H9 (cell line): ENCODE measurements around the gene FCHSD2. TPM values are rescaled to one million over a fixed set of nuclear protein-coding genes. Genes with fewer than 3 reads are reported as not detected.

Experiments
- DNase-seq: peaks from one replicate; pipeline ENCODE4 v3.0.0-alpha.2; 2017
- H2AFZ ChIP-seq: one replicate; pipeline ENCODE4 v1.6.1; 2013; ENCODE audit warnings: mild to moderate bottlenecking, low read length, control low read depth, moderate library complexity
- H2AK5ac ChIP-seq: 2 replicates; pipeline ENCODE4 v1.6.1; 2013; ENCODE audit warnings: low read length, control low read depth, mixed read lengths; ENCODE audit not compliant: insufficient read length
- H2BK120ac ChIP-seq: one replicate; pipeline ENCODE4 v1.6.1; 2013; ENCODE audit warnings: low read depth, mild to moderate bottlenecking, low read length, control low read depth, inconsistent platforms; ENCODE audit not compliant: poor library complexity, severe bottlenecking
- H2BK12ac ChIP-seq: 2 replicates; pipeline ENCODE4 v1.6.1; 2013; ENCODE audit warnings: low read length, control low read depth, mixed read lengths, low read depth; ENCODE audit not compliant: insufficient read length
- H2BK15ac ChIP-seq: 2 replicates; pipeline ENCODE4 v1.6.1; 2013; ENCODE audit warnings: low read depth, low read length, control low read depth
- H2BK20ac ChIP-seq: one replicate; pipeline ENCODE4 v1.6.1; 2013; ENCODE audit warnings: low read depth, mild to moderate bottlenecking, low read length, control low read depth, inconsistent platforms; ENCODE audit not compliant: poor library complexity, severe bottlenecking
- H2BK5ac ChIP-seq: 2 replicates; pipeline ENCODE4 v1.6.1; 2013; ENCODE audit warnings: low read length, control low read depth, mixed read lengths; ENCODE audit not compliant: insufficient read length
- H3K14ac ChIP-seq: 2 replicates; pipeline ENCODE4 v1.6.1; 2013; ENCODE audit warnings: low read length, control low read depth; ENCODE audit not compliant: insufficient read depth
- H3K18ac ChIP-seq: 2 replicates; pipeline ENCODE4 v1.6.1; 2013; ENCODE audit warnings: low read depth, mild to moderate bottlenecking, mixed read lengths, low read length, control low read depth; ENCODE audit not compliant: insufficient read length
- H3K23ac ChIP-seq: 2 replicates; pipeline ENCODE4 v1.6.1; 2013; ENCODE audit warnings: low read length, control low read depth, mixed read lengths, low read depth; ENCODE audit not compliant: insufficient read length
- H3K23me2 ChIP-seq: 2 replicates; pipeline ENCODE4 v1.6.1; 2013; ENCODE audit warnings: low read depth, mild to moderate bottlenecking, mixed read lengths, low read length, control low read depth; ENCODE audit not compliant: insufficient read length, poor library complexity, severe bottlenecking
- H3K27ac ChIP-seq: 2 replicates; pipeline ENCODE4 v1.5.1; 2013; ENCODE audit warnings: low read length, control low read depth, mixed read lengths, low read depth; ENCODE audit not compliant: insufficient read length
- H3K27me3 ChIP-seq: 2 replicates; pipeline ENCODE4 v1.6.1; 2013; ENCODE audit warnings: low read length, control low read depth, inconsistent platforms; ENCODE audit not compliant: insufficient read depth
- H3K4ac ChIP-seq: 2 replicates; pipeline ENCODE4 v1.6.1; 2013; ENCODE audit warnings: low read depth, mild to moderate bottlenecking, control low read depth, inconsistent platforms, low read length, moderate library complexity
- H3K4me1 ChIP-seq: 2 replicates; pipeline ENCODE4 v1.6.1; 2013; ENCODE audit warnings: low read length, control low read depth, inconsistent platforms; ENCODE audit not compliant: insufficient read depth
- H3K4me2 ChIP-seq: 2 replicates; pipeline ENCODE4 v1.6.1; 2013; ENCODE audit warnings: low read length, control low read depth, mixed read lengths; ENCODE audit not compliant: insufficient read length, insufficient read depth
- H3K56ac ChIP-seq: 2 replicates; pipeline ENCODE4 v1.6.1; 2013; ENCODE audit warnings: low read depth, mild to moderate bottlenecking, mixed read lengths, low read length, control low read depth; ENCODE audit not compliant: insufficient read length
- H3K79me1 ChIP-seq: 2 replicates; pipeline ENCODE4 v1.6.1; 2013; ENCODE audit warnings: low read depth, mild to moderate bottlenecking, moderate library complexity, low read length, control low read depth, inconsistent platforms; ENCODE audit not compliant: insufficient read depth, poor library complexity, severe bottlenecking
- H3K79me2 ChIP-seq: 2 replicates; pipeline ENCODE4 v1.6.1; 2013; ENCODE audit warnings: low read length, control low read depth, inconsistent platforms; ENCODE audit not compliant: insufficient read depth
- H3K9ac ChIP-seq: 2 replicates; pipeline ENCODE4 v1.6.1; 2013; ENCODE audit warnings: low read length, control low read depth, mixed read lengths; ENCODE audit not compliant: insufficient read length; ENCODE audit errors: extremely low read depth
- H3K9me3 ChIP-seq: one replicate; pipeline ENCODE4 v1.6.1; 2013; ENCODE audit warnings: low read depth, low read length, inconsistent platforms; ENCODE audit not compliant: control insufficient read depth
- H3T11ph ChIP-seq: one replicate; pipeline ENCODE4 v1.6.1; 2013; ENCODE audit warnings: mild to moderate bottlenecking, low read length, control low read depth, inconsistent platforms
- H4K20me1 ChIP-seq: one replicate; pipeline ENCODE4 v1.6.1; 2013; ENCODE audit not compliant: control insufficient read depth, insufficient read length, insufficient read depth
- H4K5ac ChIP-seq: 2 replicates; pipeline ENCODE4 v1.6.1; 2013; ENCODE audit warnings: low read depth, mild to moderate bottlenecking, mixed read lengths, low read length, control low read depth; ENCODE audit not compliant: insufficient read length
- H4K8ac ChIP-seq: replicated peaks from 2 replicates; pipeline ENCODE4 v1.6.1; 2013; ENCODE audit warnings: low read length, control low read depth, mixed read lengths, low read depth; ENCODE audit not compliant: insufficient read length
- H4K91ac ChIP-seq: 2 replicates; pipeline ENCODE4 v1.6.1; 2013; ENCODE audit warnings: low read depth, mild to moderate bottlenecking, moderate library complexity, mixed read lengths, low read length, control low read depth; ENCODE audit not compliant: insufficient read length
- H3K27ac Mint-ChIP-seq, 3 experiments: 2 replicates in 2 of 3; 3 replicates in 1 of 3; pipeline ENCODE4 v1.8.0; 2020 to 2021; ENCODE audit warnings: mixed read lengths in 3 of 3, mild to moderate bottlenecking in 1 of 3, moderate library complexity in 1 of 3
- H3K27me3 Mint-ChIP-seq: 2 replicates; pipeline ENCODE4 v1.8.0; 2021; ENCODE audit warnings: low read depth, mild to moderate bottlenecking, moderate library complexity, mixed read lengths
- H3K36me3 Mint-ChIP-seq, 3 experiments: 2 replicates in 2 of 3; 3 replicates in 1 of 3; pipeline ENCODE4 v1.8.0; 2020 to 2021; ENCODE audit warnings: low read depth in 3 of 3, mixed read lengths in 3 of 3; ENCODE audit not compliant: insufficient read depth in 1 of 3
- H3K4me1 Mint-ChIP-seq, 2 experiments: 2 replicates each; pipeline ENCODE4 v1.8.0; 2020; ENCODE audit warnings: mixed read lengths in 2 of 2
- H3K4me3 Mint-ChIP-seq, 2 experiments: 2 replicates in 1 of 2; 3 replicates in 1 of 2; pipeline ENCODE4 v1.8.0; 2020 to 2021; ENCODE audit warnings: mild to moderate bottlenecking in 2 of 2, mixed read lengths in 2 of 2, moderate library complexity in 1 of 2
- H3K9me3 Mint-ChIP-seq, 2 experiments: 2 replicates in 1 of 2; 3 replicates in 1 of 2; pipeline ENCODE4 v1.8.0; 2020; ENCODE audit warnings: mild to moderate bottlenecking in 2 of 2, mixed read lengths in 2 of 2, moderate library complexity in 1 of 2
- WGBS: extraction: QIAGEN DNeasy Blood & Tissue Kit; methylation state at CpG from one replicate; pipeline ENCODE4 v1.1.7; 2013; ENCODE audit warnings: missing lambda C conversion rate, low lambda C conversion rate, mixed read lengths; ENCODE audit not compliant: insufficient read length; ENCODE audit errors: extremely low coverage; 5-methylcytosine and 5-hydroxymethylcytosine counted together
- total RNA-seq: library from RNA; stranded (reverse); gene quantifications from 2 replicates; pipeline ENCODE4 v1.2.1, GENCODE V29; 2021
- TF ChIP-seq, protein P1 (sequence below): fragments of 200-600 bp; sonication (generic); conservative IDR thresholded peaks from 3 replicates; pipeline ENCODE4 v1.8.0; 2021; ENCODE audit warnings: antibody characterized with exemption, mild to moderate bottlenecking

FCHSD2 gene
- total RNA-seq, 1 experiment from 2014 or later = 17.8 TPM

DNA sequence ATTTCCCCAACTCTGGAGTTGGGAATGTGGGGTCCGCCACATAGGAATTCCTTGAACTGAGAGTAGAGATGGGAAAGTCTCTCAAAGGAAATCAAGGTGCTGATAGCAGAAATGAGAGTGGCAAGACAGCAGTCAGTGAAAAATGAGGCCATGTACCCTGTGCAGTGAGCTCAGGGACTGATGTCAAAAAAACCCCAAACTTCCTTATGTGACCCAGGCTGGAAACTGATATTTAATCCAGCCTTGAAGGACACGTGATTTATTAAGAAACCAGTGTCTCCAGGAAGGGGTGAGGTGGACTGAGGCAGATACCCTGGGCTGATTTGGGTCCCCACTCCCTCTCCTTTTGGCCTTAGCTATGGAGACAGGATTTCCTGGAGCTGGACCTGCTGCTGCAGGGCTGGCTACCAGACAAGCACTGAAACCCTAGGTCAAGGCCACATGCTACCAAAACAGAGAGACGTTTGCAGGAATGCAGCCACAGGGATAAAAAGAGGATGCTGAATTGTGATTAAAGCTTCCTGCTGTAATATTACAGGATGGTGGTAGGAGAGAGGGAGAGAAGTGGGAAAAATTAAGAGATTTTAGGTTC, 25.3 kb upstream of the FCHSD2 start:
- no peak overlapping the region for H3T11ph ChIP-seq
- no peak overlapping the region for H3K4ac ChIP-seq
- H3K4me1 ChIP-seq = peaks cover 5% of the 10 kb centered on the region; the same call in 1 of the 2 replicates
- H4K8ac ChIP-seq = no peak overlapping the region
- DNase-seq = no peak
- Mint-ChIP-seq H3K36me3 (no peaks in the 10 kb centered on the region), H3K27ac (no peak overlapping the region), H3K4me3 (no peak overlapping the region), H3K4me1 (peaks cover 16 to 24% of the 10 kb centered on the region in 2 experiments), H3K27me3 (peaks cover 2% of the 10 kb centered on the region; the same call in 1 of the 2 replicates), H3K9me3 (no peaks in the 10 kb centered on the region)
- H3K4me2 ChIP-seq = no peak overlapping the region
- no peak overlapping the region for H2AK5ac ChIP-seq
- H4K5ac ChIP-seq = no peak overlapping the region
- no peak overlapping the region for H2BK5ac ChIP-seq
- H3K79me2 ChIP-seq = no peaks in the 10 kb centered on the region
- H2BK12ac ChIP-seq = no peak overlapping the region
- H2BK20ac ChIP-seq = no peak overlapping the region
- H3K23me2 ChIP-seq = no peaks in the 10 kb centered on the region
- H2BK15ac ChIP-seq = no peak overlapping the region
- H3K18ac ChIP-seq = no peak overlapping the region
- H3K14ac ChIP-seq = no peak overlapping the region
- no peaks in the 10 kb centered on the region for H3K79me1 ChIP-seq
- H3K23ac ChIP-seq = no peak overlapping the region
- no peak overlapping the region for H4K91ac ChIP-seq
- H3K56ac ChIP-seq = no peak overlapping the region
- no peak overlapping the region for H2AFZ ChIP-seq
- TF ChIP-seq, protein P1, sequence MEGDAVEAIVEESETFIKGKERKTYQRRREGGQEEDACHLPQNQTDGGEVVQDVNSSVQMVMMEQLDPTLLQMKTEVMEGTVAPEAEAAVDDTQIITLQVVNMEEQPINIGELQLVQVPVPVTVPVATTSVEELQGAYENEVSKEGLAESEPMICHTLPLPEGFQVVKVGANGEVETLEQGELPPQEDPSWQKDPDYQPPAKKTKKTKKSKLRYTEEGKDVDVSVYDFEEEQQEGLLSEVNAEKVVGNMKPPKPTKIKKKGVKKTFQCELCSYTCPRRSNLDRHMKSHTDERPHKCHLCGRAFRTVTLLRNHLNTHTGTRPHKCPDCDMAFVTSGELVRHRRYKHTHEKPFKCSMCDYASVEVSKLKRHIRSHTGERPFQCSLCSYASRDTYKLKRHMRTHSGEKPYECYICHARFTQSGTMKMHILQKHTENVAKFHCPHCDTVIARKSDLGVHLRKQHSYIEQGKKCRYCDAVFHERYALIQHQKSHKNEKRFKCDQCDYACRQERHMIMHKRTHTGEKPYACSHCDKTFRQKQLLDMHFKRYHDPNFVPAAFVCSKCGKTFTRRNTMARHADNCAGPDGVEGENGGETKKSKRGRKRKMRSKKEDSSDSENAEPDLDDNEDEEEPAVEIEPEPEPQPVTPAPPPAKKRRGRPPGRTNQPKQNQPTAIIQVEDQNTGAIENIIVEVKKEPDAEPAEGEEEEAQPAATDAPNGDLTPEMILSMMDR = no peak
- H2BK120ac ChIP-seq = no peak overlapping the region
- no peaks in the 10 kb centered on the region for H4K20me1 ChIP-seq
- H3K9ac ChIP-seq = no peak overlapping the region
- no peaks in the 10 kb centered on the region; the same call in 1 of the 2 replicates for H3K27me3 ChIP-seq
- no CpG with 5 or more reads among the region's 3 CpGs for WGBS
- no peaks in the 10 kb centered on the region for H3K9me3 ChIP-seq
- no peak overlapping the region for H3K27ac ChIP-seq
